Activated naive CD4-positive, alpha-beta T cell treated with anti-CD3 and anti-CD28 coated beads for 36 hours (primary cell): ENCODE measurements around the gene KIR3DL2. TPM values are rescaled to one million over a fixed set of nuclear protein-coding genes. Genes with fewer than 3 reads are reported as not detected.
"Not testable (repeated sequence)": the region's sequence is repeated elsewhere in the genome, so short reads cannot be mapped to it uniquely, and the experiment has no call there.

Source experiments
- CTCF ChIA-PET: fragments of 350-600 bp; sonication (Branson Sonifier 250); formaldehyde crosslinking; loops from one replicate; lab custom pipeline; 2021; ENCODE audit warnings: antibody characterized with exemption; lab: Charles Lee
- DNase-seq: peaks from one replicate; pipeline ENCODE4 v3.0.0-alpha.2; 2020
- H3K27ac Mint-ChIP-seq: one replicate; pipeline ENCODE4 v1.8.0; 2021; ENCODE audit warnings: mild to moderate bottlenecking, mixed read lengths
- H3K27me3 Mint-ChIP-seq: one replicate; pipeline ENCODE4 v1.8.0; 2021; ENCODE audit warnings: low read depth, mixed read lengths
- H3K36me3 Mint-ChIP-seq: one replicate; pipeline ENCODE4 v1.8.0; 2021; ENCODE audit warnings: low read depth, mixed read lengths
- H3K4me1 Mint-ChIP-seq: one replicate; pipeline ENCODE4 v1.8.0; 2021; ENCODE audit warnings: low read depth, mixed read lengths
- H3K4me3 Mint-ChIP-seq: one replicate; pipeline ENCODE4 v1.8.0; 2021; ENCODE audit warnings: mild to moderate bottlenecking, moderate library complexity, mixed read lengths
- H3K9me3 Mint-ChIP-seq: one replicate; pipeline ENCODE4 v1.8.0; 2021; ENCODE audit warnings: mixed read lengths
- intact Hi-C: fragments of 100-400 bp; cut with micrococcal nuclease; formaldehyde crosslinking; loops from one replicate; pipeline ENCODE4 v1.15.1; 2023
- total RNA-seq, 2 experiments: library from RNA; stranded (reverse); gene quantifications; one replicate each; pipeline ENCODE4 v1.2.3, GENCODE V29; 2021

KIR3DL2 gene
- total RNA-seq, 2 experiments from 2014 or later, result 0.17 TPM; not detected in 1

GRCh38 chr19:54904261-54904660, 54.0 kb downstream of the KIR3DL2 start:
- H3K27ac Mint-ChIP-seq, CTCF ChIA-PET, H3K36me3 Mint-ChIP-seq, H3K27me3 Mint-ChIP-seq, H3K9me3 Mint-ChIP-seq, H3K4me1 Mint-ChIP-seq, DNase-seq, H3K4me3 Mint-ChIP-seq, intact Hi-C loops: not testable (repeated sequence)

DNA sequence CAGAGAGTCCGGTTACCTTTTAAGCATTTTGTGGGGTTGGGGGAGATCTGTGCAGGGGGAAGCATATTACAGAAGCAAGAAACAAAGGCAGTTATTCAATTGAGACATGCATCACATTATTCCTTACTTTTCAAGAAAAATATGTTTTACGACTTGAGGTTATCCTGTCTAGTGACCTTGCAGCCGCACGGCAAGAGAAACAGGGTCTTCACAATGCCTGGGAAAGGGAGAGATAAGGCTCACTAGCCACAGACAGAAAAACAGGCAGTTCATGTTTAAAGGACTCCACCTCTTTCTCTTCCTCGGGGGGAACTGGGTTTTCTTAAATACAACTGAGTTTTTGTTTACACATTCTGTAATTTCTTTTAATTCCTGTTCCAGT, 55.2 kb downstream of the KIR3DL2 start:
- intact Hi-C loops, result no loop called here
- H3K36me3 Mint-ChIP-seq, result peaks cover 2% of the 10 kb centered on the region
- no peak for DNase-seq
- peaks cover 7% of the 10 kb centered on the region for H3K27me3 Mint-ChIP-seq
- no peak overlapping the region for H3K27ac Mint-ChIP-seq
- no peaks in the 10 kb centered on the region for H3K9me3 Mint-ChIP-seq
- no peaks in the 10 kb centered on the region for H3K4me1 Mint-ChIP-seq
- H3K4me3 Mint-ChIP-seq, result no peak overlapping the region
- CTCF ChIA-PET, result no interaction called here

DNA sequence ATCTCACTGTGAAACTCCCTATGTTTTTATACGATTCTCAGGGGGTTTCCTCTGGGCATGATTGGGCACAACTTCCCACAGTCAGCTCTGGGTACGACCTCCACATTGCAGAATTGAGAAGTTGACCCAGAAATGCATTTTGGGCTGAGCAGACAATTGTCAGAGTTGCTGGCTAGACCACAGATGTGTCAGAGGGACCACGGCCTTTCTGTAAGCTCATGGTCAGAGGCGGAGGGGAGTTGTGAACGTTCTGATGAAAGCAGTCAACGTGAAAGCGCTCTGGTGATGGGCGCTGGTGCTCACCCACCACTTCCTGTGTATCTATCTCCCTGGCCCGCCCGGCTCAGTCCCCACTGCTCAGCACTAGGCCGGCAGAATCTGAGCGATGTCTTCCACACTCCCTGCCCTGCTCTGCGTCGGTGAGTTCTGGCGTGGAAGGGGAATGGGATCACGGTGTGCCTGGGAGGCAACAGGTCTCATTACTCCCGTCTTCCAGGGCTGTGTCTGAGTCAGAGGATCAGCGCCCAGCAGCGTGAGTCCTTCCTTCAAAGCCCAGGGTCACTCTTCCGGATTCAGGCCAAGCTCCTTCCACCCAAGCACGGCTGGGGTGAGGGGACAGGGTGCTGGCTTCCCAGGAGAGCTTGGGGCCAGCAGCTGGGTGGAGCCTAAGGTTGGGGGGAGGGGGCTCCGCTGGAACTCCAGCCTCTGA, 55.7 kb downstream of the KIR3DL2 start, which contains the start of gene NCR1:
Gene NCR1 (plus strand): TSS at position 346 of the 709 bp plus-strand sequence. CDS start 40 bp downstream, at position 386.
- Mint-ChIP-seq H3K27ac (no peak within 1 kb of the TSS), H3K9me3 (no peaks in the 10 kb centered on the region)

DNA sequence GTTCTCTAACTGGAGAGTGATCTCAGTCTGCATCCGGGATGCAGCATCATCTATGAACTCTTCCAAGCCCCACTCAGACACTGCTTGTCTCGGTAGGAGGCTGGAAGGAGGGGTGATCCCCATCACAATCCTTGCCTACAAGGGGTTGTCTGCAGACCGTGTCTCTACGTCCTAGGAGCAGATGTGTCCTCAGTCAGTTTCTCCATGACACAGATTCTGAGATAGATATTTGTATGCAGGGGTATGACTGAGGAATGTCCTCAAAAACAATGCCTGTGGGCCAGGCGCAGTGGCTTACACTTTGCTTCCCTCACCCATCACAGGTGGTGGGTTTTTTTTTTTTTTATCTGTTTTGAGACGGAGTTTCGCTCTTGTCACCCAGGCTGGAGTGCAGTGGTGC, 56.6 kb downstream of the KIR3DL2 start:
- Mint-ChIP-seq H3K4me1 (no peaks in the 10 kb centered on the region), H3K4me3 (no peak overlapping the region), H3K27ac (no peak overlapping the region), H3K36me3 (peaks cover 2% of the 10 kb centered on the region), H3K27me3 (peaks cover 9% of the 10 kb centered on the region), H3K9me3 (no peaks in the 10 kb centered on the region)
- DNase-seq, result no peak
- intact Hi-C loops, result no loop called here
- CTCF ChIA-PET, result no interaction called here

More for the DNA sequence above, 55.7 kb downstream of the KIR3DL2 start, which contains the start of gene NCR1:
- H3K36me3 Mint-ChIP-seq, result peaks cover 2% of the 10 kb centered on the region
- no peak within 1 kb of the TSS for H3K4me3 Mint-ChIP-seq
- peaks cover 9% of the 10 kb centered on the region for H3K27me3 Mint-ChIP-seq
- intact Hi-C loops, result no loop called here
- CTCF ChIA-PET, result no interaction called here
- no peak for DNase-seq
- no peaks in the 10 kb centered on the region for H3K4me1 Mint-ChIP-seq

DNA sequence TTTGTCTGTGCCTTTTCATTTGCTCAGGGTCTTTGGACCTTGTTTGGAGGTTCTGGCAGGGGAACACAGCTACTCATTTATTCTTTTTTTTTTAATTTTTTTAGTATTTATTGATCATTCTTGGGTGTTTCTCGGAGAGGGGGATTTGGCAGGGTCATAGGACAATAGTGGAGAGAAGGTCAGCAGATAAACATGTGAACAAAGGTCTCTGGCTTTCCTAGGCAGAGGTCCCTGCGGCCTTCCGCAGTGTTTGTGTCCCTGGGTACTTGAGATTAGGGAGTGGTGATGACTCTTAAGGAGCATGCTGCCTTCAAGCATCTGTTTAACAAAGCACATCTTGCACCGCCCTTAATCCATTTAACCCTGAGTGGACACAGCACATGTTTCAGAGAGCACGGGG, 57.7 kb downstream of the KIR3DL2 start:
- H3K4me3 Mint-ChIP-seq, intact Hi-C loops, H3K9me3 Mint-ChIP-seq, H3K4me1 Mint-ChIP-seq, CTCF ChIA-PET, H3K27ac Mint-ChIP-seq, H3K36me3 Mint-ChIP-seq, DNase-seq: not testable (repeated sequence)
- H3K27me3 Mint-ChIP-seq, result peaks cover 13% of the 10 kb centered on the region

Other genes starting within 250 kb of the KIR3DL2 start
- under 1 TPM in 1 of 2 experiments, not detected in 1; 0.36 TPM for gene LILRB1, start 220.0 kb upstream of the KIR3DL2 start, total RNA-seq
- not detected for gene LILRB4, start 187.5 kb upstream of the KIR3DL2 start, total RNA-seq
- not detected for gene KIR3DL3, start 126.0 kb upstream of the KIR3DL2 start, total RNA-seq
- not detected for gene KIR2DL3, start 111.9 kb upstream of the KIR3DL2 start, total RNA-seq
- not detected for gene KIR2DL1, start 80.7 kb upstream of the KIR3DL2 start, total RNA-seq
- not detected for gene KIR2DL4, start 46.8 kb upstream of the KIR3DL2 start, total RNA-seq
- not detected for gene KIR3DL1, start 34.0 kb upstream of the KIR3DL2 start, total RNA-seq
- not detected for gene KIR2DS4, start 17.8 kb upstream of the KIR3DL2 start, total RNA-seq
- not detected for gene FCAR, start 23.8 kb downstream of the KIR3DL2 start, total RNA-seq
- not detected for gene NCR1, start 55.7 kb downstream of the KIR3DL2 start, total RNA-seq
- not detected for gene NLRP7, start 97.1 kb downstream of the KIR3DL2 start, total RNA-seq
- 1 to 10 TPM; 5.5 TPM for gene NLRP2, start 115.9 kb downstream of the KIR3DL2 start, total RNA-seq
- not detected for gene GP6, start 187.8 kb downstream of the KIR3DL2 start, total RNA-seq
- 1 to 10 TPM; 8.7 to 8.9 TPM for gene RDH13, start 212.7 kb downstream of the KIR3DL2 start, total RNA-seq
- gene EPS8L1, start 225.4 kb downstream of the KIR3DL2 start, total RNA-seq, result under 1 TPM; 0.88 to 0.89 TPM